GM06990 (cell line): ENCODE data around the gene SRRM3.

Experiments used
- DNase-seq: peaks from one replicate; pipeline ENCODE4 v3.0.0-alpha.2; 2011; ENCODE audit not compliant: insufficient read length; ENCODE audit errors: extremely low read depth
- H3K27me3 ChIP-seq: replicated peaks from 2 replicates; pipeline ENCODE4 v1.6.0; 2011; ENCODE audit warnings: low read length; ENCODE audit not compliant: control insufficient read depth, insufficient read depth
- H3K36me3 ChIP-seq: 2 replicates; pipeline ENCODE4 v1.5.1; 2011; ENCODE audit warnings: low read length; ENCODE audit not compliant: control insufficient read depth, insufficient read depth
- H3K4me3 ChIP-seq: replicated peaks from 2 replicates; pipeline ENCODE4 v1.5.1; 2011; ENCODE audit warnings: low read depth, mild to moderate bottlenecking, control low read depth, low read length
- CTCF ChIP-seq: IDR thresholded peaks from 2 replicates; pipeline ENCODE4 v1.5.1; 2011; ENCODE audit warnings: low read length, control low read depth, mild to moderate bottlenecking, inconsistent platforms; ENCODE audit not compliant: insufficient read depth, poor library complexity, severe bottlenecking

SRRM3 gene

GRCh38 chr7:76278540-76278939 is 76.8 kb downstream of the SRRM3 start:
- no peak for TF ChIP-seq CTCF
- Histone ChIP-seq H3K27me3 (peaks cover 1% of the 10 kb centered on the region; the same call in 1 of the 2 replicates), H3K36me3 (no peaks in the 10 kb centered on the region), H3K4me3 (no peak overlapping the region)
- DNase-seq: no peak

- no peaks in the 10 kb centered on the region for H3K36me3 ChIP-seq
- peaks cover 1% of the 10 kb centered on the region; the same call in 1 of the 2 replicates for H3K27me3 ChIP-seq
- no peak for TF ChIP-seq CTCF
- no peak for DNase-seq
- no peak overlapping the region for H3K4me3 ChIP-seq
Measured at GRCh38 chr7:76280408-76280807, 78.7 kb downstream of the SRRM3 start.

GRCh38 chr7:76281006-76281705 is 79.5 kb downstream of the SRRM3 start:
- DNase-seq: no peak
- H3K36me3 ChIP-seq: no peaks in the 10 kb centered on the region
- no peak overlapping the region for H3K4me3 ChIP-seq
- peaks cover 1% of the 10 kb centered on the region; the same call in 1 of the 2 replicates for H3K27me3 ChIP-seq
- TF ChIP-seq CTCF: no peak

- Histone ChIP-seq H3K27me3 (peaks cover 1% of the 10 kb centered on the region; the same call in 1 of the 2 replicates), H3K4me3 (no peak overlapping the region), H3K36me3 (no peaks in the 10 kb centered on the region)
- TF ChIP-seq CTCF: no peak
- DNase-seq: no peak
Measured at GRCh38 chr7:76281706-76282343, 80.1 kb downstream of the SRRM3 start.

GRCh38 chr7:76282344-76283253 is 80.9 kb downstream of the SRRM3 start:
- peaks cover 1% of the 10 kb centered on the region; the same call in 1 of the 2 replicates for H3K27me3 ChIP-seq
- no peak overlapping the region for H3K4me3 ChIP-seq
- TF ChIP-seq CTCF: no peak
- H3K36me3 ChIP-seq: no peaks in the 10 kb centered on the region
- no peak for DNase-seq
